Measurements from ENCODE around the gene RGS11.
"Not testable (repeated sequence)": the region's sequence is repeated elsewhere in the genome, so short reads cannot be mapped to it uniquely, and the experiment has no call there.

RGS11 gene

DNA sequence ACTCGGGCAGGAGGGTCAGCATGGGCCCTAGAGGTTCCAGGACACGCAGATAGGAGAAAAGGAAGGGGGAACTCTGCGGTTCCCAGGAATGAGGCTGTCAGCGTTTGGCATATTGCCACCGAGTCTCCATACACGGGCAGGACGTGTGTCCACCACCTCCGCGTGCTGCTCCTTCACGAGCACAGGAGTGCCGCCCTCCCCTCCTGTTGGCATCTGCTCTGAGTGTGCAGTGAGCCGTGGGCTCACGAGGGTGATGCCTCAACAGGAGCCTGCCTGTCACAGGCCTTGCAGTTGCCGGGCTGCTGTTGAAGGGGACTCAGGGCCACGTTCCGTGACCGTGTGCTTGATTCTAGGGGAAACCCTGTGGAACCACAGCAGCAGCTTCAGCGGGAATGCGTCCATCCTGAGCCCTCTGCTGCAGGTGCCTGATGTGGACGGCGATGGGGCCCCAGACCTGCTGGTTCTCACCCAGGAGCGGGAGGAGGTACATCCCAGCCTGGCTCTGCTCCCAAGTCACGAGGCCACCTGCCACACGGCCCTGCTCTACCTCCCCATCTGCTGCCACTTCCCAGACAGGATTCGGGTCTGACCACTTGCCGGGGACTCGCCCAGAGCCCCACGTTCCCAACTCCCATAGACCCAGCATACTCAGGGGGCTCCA lies 14.6 kb downstream of the RGS11 start:
- no peak for DNase-seq

DNA sequence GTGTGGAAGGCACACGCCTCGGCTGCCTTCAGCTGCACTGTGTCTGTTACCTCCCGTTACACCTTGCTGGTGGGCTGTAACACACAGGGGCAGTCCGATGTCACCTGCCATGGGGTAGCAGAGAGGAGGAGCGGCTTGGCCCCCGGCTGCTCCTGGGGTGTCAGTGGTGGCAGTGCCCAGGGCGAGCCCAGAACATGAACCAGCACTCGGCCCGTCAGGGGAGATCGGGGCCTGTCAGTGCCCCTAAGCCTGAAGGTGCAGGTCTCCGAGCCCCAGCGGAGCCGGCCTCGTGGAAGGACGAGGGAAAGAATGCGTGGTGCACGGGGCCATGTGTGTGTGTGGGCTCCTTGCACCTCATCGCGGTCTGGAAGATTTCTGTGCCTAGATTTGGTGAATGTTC lies 15.4 kb downstream of the RGS11 start:
- DNase-seq: no peak

- no peak for DNase-seq
Observed at GRCh38 chr16:259814-260253, 15.9 kb downstream of the RGS11 start.

DNA sequence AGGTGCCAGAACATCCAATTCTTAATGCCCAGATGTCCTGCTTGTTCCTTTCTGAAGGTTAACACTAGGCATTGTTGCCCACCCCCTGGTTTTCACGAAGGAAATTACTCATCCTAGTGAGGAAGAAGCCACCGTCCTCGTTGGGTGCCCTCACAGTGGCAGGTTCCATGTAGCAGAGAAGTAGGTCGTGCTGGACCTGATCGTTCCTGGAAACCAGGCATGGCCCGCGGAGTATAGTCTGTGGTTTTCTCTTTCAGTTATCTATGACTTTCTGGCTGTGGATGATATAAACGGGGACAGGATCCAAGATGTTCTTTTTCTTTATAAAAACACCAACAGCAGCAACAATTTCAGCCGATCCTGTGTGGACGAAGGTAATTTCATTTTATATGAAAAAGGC lies 16.5 kb downstream of the RGS11 start:
- no peak for DNase-seq

GRCh38 chr16:258091-258490 lies 17.7 kb downstream of the RGS11 start:
- not testable (repeated sequence) for DNase-seq

- DNase-seq: no peak
Observed at GRCh38 chr16:255183-255582, 20.6 kb downstream of the RGS11 start.

DNA sequence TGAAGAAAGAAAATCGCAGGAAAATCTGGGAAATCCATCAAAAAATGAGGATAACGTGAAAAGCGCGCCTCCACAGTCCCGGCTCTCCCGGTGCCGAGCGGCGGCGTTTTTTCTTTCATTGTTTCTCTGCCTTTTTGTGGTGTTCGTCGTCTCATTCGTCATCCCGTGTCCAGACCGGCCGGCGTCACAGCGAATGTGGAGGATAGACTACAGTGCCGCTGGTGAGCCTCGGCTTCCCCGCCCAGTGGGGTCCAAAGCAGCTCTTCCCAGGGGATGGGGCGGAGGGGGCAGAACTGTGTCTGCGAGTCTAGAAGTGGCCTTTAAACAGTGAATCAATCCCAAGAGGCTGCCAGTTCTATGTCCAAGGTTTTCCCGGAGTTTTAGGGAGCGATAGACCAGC lies 21.3 kb downstream of the RGS11 start:
- no peak for DNase-seq

- no peak for DNase-seq
Observed at GRCh38 chr16:253833-254232, 21.9 kb downstream of the RGS11 start.

GRCh38 chr16:252366-253337 lies 23.1 kb downstream of the RGS11 start:
- no peak for DNase-seq

GRCh38 chr16:249431-249830 lies 26.3 kb downstream of the RGS11 start:
- DNase-seq: no peak

DNA sequence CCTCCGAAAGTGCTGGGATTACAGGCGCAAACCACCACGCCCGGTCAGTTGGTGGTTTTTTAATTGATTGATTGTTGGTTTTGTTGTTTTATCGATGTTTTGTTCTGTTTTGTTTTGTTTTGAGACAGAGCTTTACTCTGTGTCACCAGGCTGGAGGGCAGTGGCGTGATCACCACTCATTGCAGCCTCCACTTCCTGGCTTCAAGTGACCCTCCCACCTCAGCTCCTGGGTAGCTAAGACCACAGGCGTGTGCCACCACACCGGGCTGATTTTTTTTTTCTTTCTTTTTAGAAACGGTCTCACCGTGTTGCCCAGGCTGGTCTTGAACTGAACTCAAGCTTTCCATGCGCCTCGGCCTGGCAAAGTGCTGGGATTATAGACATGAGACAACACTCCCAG lies 28.7 kb downstream of the RGS11 start:
- no peak for DNase-seq

DNA sequence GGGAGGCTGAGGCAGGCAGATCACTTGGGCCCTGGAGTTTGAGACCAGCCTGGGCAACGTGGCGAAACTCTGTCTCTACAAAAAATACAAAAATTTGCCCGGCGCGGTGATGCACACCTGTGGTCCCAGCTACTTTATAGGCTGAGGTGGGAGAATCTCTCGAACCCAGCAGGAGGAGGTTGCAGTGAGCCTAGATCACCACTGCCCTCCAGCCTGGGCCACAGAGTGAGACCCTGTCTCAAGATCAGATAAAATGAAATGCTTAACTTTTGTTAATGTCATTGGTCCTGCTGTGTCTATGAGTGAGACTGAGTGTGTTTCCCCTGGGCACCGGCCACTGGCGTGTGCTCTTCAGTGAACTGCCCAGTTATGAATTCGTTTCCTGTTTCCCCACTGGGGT lies 30.6 kb downstream of the RGS11 start:
- no peak for DNase-seq

GRCh38 chr16:243348-243747 lies 32.4 kb downstream of the RGS11 start:
- no peak for DNase-seq

GRCh38 chr16:242281-242680 lies 33.5 kb downstream of the RGS11 start:
- DNase-seq: no peak

GRCh38 chr16:240559-240958 lies 35.2 kb downstream of the RGS11 start:
- DNase-seq: no peak

GRCh38 chr16:239948-240277 lies 35.8 kb downstream of the RGS11 start:
- DNase-seq: no peak

DNA sequence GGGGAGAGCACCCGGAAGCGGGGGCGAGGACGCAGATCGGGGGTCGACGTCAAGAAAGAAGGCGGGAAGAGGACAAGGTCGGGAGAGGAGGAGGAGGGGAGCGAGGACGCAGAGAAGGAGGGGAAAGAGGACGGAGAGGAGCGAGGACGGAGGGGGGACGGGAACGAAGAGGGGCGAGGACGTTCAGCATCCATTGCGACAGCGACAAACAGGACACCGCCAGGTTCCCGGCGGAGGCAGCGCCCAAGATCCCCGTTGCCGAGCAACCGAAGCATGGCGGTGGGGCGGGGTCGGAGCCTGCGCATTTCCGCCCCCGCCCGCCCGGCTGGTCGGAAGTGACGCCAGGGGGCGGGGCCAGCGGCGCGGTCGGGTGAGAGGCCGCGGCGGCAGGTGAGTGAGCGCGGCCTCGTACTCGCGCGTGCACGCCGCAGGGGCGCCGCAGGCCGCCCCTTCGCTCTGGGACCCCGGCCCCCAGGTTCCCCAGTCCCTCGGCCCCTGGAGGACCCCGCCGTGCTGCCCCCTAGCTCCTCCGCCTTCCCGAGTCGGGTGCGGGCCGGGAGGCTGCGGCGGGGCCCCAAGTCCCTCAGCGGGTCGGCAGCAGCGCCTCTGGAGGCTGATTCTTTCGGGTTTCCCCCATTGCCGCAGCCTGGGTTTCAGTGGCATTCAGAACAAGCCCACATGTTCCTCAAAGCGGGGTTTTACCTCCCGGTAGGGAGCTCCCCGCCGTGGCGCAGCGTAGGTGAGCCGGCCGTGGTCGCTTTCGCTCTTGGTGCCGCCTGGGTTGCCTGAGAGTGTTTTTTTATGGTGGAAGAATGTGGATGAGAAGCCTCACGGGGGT lies 41.1 kb downstream of the RGS11 start, which contains the start of gene FAM234A:
Gene FAM234A (plus strand): TSS at position 354 of the 838 bp plus-strand sequence. CDS start 19,593 bp downstream, outside the sequence.
- peak; percentile 84 to 94 (median 86) for DNase-seq

GRCh38 chr16:230949-231348 lies 44.8 kb downstream of the RGS11 start:
- no peak for DNase-seq

- DNase-seq: not testable (repeated sequence)
Observed at GRCh38 chr16:230351-230750, 45.4 kb downstream of the RGS11 start.

- no peak for DNase-seq
Observed at GRCh38 chr16:229731-230281, 45.9 kb downstream of the RGS11 start.

GRCh38 chr16:228852-229730 lies 46.7 kb downstream of the RGS11 start, which contains the start of gene LUC7L:
Gene LUC7L, minus strand, starts transcription at chr16:229449. Its CDS starts 110 bp downstream, at chr16:229339.
- peak; percentile 52 to 83 (median 68) for DNase-seq

All from activated naive CD4-positive, alpha-beta T cell (primary cell).